NCI-H1436 (cell line): Measurements from ENCODE around the gene SAP30BP.
A peak's percentile ranks its signal among the peaks of the same experiment; 100 is the strongest.

Experiments
- DNase-seq: peaks from one replicate; lab custom pipeline; 2025; lab: John Stamatoyannopoulos, UW

Gene SAP30BP

DNA sequence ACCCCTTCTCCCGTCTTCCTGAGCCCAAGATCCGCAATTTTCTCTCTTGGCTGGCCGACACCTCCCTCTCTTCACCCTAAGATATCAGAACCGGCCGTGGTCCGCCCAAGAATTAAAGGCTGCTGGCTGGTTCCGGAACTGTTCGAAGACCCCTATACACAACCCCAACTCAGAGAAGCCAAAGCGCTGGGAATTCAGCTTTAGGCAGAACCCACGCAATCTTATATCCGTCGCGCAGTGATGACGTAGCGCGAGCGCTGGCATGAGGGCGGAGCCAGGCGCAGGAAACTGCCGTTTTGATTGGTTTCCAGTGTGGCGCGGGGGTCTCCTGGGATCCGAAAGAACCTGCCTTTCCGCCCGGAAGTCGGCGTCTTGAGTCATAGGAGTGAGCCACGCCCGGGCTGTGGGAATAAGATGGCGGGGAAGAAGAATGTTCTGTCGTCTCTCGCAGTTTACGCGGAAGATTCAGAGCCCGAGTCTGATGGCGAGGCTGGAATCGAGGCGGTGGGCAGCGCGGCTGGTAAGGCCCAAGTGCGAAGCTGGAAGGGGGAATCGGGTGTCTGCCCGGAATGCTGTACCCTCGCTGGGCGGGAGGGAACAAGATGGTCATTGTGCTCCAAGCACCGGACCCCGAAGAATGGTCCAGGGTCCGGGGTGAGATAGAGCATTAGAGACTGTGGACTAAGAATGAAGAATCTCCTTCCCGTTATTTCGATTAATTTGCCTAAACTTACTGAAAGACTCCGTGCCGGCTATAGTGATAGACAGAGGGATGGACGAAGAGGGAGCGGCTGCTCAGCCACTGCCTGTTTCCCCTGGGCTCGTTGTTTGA, at the start of gene SAP30BP, which contains the start of gene RECQL5:
Gene SAP30BP, plus strand, starts transcription at position 380 of the 832 bp plus-strand sequence. Its CDS starts 35 bp downstream, at position 415.
Gene RECQL5, minus strand, starts transcription at position 196 of the 832 bp plus-strand sequence. CDS start 597 bp downstream, outside the sequence.
- peak; percentile 100 for DNase-seq

GRCh38 chr17:75617675-75618074, 49.5 kb upstream of the SAP30BP start:
- DNase-seq, result no peak

DNA sequence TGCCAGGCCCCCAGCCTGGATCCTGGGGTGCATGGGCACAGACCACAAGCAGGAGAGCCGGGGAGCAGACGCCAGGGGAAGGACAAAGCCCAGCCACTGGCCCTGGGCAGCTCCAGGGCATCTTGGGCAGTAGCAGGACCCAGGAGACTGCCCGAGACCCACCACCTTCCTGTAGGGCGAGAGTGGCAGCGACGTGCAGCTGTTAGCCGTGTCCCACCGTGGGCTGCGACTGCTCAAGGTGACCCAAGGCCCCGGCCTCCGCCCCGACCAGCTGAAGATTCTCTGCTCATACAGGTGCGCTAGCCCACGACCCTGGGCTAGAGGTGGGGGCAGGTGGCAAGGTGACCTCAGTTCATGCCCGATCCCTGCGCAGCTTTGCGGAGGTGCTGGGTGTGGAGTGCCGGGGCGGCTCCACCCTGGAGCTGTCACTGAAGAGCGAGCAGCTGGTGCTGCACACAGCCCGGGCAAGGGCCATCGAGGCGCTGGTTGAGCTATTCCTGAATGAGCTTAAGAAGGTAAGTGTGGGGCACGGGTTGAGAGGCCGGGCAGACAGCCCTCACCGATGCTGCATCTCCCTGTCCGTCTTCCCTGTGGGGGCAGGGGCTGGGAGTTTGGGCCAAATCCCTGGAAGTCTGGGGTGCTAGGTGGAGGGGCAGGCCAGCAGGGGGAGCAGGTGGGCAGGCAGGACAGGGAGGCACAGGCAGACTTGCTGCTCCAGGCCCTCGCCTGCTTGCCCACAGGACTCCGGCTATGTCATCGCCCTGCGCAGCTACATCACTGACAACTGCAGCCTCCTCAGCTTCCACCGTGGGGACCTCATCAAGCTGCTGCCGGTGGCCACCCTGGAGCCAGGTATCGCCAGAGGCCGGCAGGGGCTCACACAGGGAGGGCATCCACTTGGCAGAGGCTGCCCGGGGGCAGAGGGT, 47.4 kb upstream of the SAP30BP start:
- DNase-seq, result no peak

- DNase-seq, result no peak
Observed at GRCh38 chr17:75621489-75621888, 45.6 kb upstream of the SAP30BP start.

GRCh38 chr17:75622076-75622475, 45.1 kb upstream of the SAP30BP start:
- no peak for DNase-seq

- no peak for DNase-seq
Observed at GRCh38 chr17:75622771-75623273, 44.3 kb upstream of the SAP30BP start.

DNA sequence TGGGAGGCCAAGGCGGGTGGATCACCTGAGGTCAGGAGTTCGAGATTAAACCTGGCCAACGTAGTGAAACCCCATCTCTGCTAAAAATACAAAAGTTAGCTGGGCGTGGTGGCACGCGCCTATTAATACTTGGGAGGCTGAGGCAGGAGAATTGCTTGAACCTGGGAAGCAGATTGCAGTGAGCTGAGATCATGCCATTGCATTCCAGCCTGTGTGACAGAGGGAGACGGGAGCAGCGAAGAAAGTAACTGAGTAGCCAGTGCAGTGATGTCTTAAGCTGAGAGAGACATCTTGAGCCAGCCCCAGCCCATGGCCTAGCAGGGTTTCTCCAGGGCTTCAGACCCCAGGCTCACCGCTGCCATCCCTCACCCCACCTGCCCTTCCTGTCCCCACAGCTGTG, 43.8 kb upstream of the SAP30BP start:
- no peak for DNase-seq

DNA sequence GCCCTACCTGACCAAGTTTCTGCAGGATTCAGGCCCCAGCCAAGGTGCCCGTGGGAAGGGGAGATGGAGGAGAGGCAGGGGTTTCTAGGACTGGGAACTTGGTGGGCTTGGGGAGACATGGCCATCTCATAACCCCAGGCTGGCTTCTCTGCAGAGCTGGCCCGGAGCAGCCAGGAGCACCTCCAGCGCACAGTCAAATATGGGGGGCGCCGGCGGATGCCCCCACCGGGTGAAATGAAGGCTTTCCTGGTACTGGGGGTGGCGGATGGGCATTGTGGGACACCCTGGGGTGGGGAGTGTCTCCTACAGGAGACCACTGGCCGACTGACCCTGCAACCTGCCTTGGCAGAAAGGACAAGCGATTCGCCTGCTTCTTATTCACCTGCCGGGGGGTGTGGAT, 43.1 kb upstream of the SAP30BP start:
- no peak for DNase-seq

GRCh38 chr17:75624714-75625345, 42.3 kb upstream of the SAP30BP start:
- DNase-seq, result no peak

DNA sequence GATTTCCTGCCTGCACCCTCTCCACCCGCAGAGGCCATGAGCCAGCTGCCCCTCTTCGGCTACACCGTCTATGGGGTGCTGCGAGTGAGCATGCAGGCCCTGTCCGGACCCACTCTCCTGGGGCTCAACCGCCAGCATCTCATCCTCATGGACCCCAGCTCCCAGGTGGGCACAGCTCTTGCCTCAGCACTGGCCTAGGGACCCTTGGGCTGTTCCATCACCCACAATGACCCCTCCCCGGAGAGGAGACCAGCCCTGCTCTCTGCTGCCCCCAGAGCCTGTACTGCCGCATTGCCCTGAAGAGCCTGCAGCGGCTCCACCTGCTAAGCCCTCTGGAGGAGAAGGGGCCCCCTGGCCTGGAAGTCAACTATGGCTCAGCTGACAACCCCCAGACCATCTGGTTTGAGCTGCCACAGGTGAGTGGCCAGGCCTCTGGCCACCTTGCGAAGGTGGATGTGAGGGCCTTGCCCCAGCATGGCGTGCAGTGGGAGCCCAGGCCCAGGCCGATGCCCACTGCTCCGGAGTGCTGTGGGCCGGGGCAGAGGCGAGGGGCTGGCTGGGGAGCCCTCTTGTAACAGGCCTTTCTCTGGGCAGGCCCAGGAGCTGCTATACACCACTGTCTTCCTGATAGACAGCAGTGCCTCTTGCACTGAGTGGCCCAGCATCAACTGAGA, 41.2 kb upstream of the SAP30BP start:
- peak; percentile 37 for DNase-seq

GRCh38 chr17:75626496-75627038, 40.6 kb upstream of the SAP30BP start:
- no peak for DNase-seq

- DNase-seq, result no peak
Observed at GRCh38 chr17:75627094-75627493, 40.0 kb upstream of the SAP30BP start.

- DNase-seq, result no peak
Observed at GRCh38 chr17:75628425-75628824, 38.7 kb upstream of the SAP30BP start.

DNA sequence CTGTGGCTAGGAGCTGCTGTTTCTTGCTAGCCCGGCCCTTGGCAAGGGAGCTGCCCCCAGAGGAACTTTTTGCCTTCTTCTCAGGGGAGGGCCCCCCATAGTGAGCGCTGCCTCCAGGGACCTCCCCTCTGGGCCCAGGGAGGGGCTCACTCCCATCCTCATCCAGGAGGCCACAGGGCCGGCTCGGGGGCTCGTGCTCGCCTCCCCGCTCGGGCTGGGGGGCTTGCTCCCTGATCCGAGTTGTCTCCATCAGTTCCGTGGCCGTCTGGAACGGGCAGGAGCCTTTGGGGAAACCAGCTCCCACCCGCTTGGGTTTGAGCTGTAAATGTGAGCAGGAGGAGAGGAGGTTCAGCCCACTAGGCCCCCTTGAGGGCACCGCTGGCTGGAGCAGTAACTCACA, 38.0 kb upstream of the SAP30BP start:
- no peak for DNase-seq

DNA sequence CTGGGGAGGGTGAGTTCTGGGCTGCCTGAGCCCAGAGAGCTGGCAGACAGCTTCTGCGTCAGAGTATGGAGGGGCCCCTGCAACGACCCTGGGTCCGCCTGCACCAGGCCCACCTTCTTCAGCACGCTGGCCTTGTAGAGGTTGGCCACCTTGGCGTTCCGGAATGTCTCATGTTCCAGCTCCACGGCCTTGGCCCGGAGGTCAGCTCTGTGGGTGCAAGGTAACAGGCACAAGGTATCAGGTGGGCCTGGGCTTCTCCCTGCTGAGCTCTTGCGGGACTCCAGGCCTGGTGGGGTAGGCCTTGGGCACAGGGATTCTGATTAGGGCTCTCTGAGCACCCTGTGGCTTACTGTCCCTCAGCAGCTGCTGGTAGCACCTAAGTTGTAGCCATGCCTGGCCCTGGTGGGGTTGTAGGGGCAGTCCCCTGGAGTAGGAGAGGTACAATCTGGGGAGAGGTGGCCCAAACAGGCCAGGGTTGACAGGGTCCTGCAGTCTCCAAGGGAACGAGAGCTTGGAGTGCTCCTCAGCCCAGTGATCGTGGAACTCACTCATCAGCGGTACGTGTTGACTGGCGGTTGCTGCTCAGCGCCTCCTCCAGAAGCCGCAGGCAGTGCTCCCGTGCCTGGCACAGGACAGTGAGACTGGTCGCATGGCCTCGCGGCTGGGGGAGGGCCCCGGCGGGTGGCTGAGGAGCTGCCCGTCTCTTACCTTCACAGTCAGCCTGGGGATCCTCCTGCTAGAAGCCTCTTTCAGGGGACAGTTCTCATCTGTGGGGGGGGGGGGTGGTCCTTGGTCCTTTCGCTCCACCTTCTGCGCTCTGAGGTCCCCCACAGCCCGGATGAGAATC, 36.8 kb upstream of the SAP30BP start:
- no peak for DNase-seq

DNA sequence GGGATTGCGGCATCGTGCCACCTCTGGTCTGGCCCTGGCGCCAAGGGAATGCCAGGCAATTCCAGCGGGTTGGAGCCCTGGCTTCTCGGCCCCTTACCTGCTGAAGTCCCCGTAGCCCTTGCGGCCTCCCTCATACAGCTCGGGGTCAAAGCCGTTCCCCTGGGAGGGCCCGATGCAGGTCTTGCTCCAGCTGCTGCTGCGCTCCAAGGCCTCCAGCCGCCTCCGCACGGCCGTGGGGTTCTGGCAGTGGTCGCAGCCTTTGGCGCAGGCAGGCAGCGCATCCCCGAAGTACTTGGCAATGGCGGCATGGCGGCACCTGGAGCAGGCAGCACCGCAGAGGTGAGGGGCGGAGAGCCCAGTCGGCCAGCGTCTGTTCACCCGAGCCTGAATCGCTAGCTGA, 35.8 kb upstream of the SAP30BP start:
- DNase-seq, result no peak

DNA sequence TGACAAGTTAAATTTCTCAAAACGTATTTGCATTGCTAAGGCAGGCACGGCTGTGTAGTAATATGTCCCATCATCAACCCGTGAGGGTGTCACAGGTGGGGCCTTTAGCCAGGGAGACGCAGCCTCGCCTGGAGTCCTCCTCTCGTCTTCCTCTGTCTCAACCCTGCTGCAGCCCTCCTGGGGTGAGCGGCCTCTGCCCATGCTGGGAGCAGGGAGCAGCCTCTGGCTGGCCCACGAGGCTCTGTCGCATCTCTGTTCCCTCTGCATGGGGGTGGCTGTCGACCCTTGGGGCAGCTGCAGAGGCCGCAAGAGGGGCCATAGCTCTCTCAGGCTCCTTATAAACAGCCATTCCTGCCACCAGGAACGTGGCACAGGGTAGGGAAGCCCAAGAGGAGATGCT, 34.7 kb upstream of the SAP30BP start:
- no peak for DNase-seq

DNA sequence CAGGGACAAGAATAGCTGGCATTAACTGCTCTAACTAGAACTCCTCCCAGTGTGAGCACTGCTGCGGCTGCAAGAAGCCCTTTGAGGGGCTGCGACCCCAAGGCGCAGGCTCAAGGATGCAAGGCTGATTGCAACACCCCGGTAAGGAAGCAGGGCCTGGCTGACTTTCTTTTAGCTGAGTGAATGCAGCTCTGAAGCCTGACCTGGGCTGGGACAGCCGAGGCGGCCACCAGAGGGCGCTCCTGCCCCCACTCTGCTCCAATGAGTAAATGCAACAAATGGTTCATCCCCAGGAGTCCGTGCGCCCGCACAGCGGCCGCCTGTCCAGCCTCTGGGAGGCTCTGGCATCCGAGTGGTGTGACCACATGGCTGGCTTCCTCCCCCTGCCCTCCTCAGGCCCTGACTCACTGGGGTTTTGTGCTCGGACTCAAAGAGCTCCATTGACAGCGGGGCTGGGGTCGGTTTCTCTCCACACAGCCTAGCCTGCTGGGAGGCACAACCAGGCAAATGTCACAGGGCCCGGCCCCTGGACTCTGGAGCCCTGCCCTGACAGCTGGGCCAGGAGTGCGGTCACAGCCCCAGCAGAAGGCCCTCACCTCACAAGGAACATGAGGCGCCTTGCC, 34.2 kb upstream of the SAP30BP start, which contains the start of gene SMIM5:
Gene SMIM5, plus strand, starts transcription at position 572 of the 623 bp plus-strand sequence. CDS start 6,768 bp downstream, outside the sequence.
- DNase-seq, result peak; percentile 76
